Measurements from ENCODE around the gene RTTN.

DNA sequence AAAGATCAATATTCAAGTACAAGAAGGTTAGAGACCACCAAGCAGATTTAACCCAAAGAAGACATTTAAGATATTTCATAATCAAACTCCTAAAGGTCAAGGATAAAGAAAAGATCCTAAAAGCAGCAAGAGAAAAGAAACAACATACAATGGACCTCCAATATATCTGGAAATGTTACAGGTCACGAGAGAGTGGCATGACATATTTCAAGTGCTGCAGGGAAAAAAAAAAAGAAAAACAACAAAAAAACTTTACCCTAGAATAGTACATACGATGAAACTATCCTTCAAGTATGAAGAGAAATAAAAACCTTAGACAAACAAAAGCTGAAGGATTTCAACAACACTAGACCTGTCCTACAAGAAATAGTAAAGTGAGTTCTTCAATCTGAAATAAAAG lies 166.3 kb downstream of the RTTN start:
- TF ChIP-seq, protein P1, sequence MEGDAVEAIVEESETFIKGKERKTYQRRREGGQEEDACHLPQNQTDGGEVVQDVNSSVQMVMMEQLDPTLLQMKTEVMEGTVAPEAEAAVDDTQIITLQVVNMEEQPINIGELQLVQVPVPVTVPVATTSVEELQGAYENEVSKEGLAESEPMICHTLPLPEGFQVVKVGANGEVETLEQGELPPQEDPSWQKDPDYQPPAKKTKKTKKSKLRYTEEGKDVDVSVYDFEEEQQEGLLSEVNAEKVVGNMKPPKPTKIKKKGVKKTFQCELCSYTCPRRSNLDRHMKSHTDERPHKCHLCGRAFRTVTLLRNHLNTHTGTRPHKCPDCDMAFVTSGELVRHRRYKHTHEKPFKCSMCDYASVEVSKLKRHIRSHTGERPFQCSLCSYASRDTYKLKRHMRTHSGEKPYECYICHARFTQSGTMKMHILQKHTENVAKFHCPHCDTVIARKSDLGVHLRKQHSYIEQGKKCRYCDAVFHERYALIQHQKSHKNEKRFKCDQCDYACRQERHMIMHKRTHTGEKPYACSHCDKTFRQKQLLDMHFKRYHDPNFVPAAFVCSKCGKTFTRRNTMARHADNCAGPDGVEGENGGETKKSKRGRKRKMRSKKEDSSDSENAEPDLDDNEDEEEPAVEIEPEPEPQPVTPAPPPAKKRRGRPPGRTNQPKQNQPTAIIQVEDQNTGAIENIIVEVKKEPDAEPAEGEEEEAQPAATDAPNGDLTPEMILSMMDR (conservative IDR thresholded peaks at IDR 0.05; ENCODE audit: low read length), result no peak
- TF ChIP-seq EZH2phosphoT487 (IDR thresholded peaks at IDR 0.05; ENCODE audit: borderline replicate concordance, low read depth, low read length), result no peak

All from OCI-LY7 (cell line).